ENCODE measurements around the gene CHTOP. TPM values are rescaled to one million over a fixed set of nuclear protein-coding genes. Genes with fewer than 3 reads are reported as not detected.

Gene CHTOP
- total and polyA plus RNA-seq, 2 of the 8 experiments (the other 6 are each of a cell fraction or from before 2014, with no cell fraction given), result 84.6 to 104 TPM

DNA sequence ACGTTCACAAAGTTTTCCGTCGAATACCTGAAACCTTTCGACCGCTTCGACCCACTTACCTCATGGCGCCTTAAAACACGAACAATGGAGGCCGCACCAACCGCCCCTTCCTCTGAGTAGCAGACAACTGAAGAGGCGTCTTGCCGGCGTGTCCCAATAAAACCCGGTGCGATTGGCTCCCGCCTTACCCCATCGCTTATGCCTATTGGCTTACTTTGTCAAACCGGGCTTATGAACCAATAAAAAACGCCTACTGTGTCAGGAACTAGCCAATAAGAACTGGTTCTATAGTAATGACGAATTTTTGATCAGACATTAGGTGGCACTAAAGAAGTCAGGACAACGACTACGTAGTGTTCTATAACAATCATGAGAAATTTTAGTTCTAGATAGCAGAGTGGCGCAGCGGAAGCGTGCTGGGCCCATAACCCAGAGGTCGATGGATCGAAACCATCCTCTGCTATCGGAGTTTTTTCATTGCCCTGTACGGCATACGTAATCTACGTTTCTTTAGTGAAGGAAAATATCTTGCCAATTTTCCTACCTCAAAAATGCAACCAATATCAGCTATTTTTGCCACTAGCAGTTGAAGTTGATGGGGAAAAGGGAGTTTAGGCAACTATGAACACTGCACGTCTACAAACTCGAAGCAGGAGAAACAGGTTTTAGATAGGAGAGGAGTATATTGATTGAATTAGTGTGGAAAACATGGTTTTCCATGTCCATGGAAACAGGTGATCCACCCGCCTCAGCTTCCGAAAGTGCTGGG is 37.2 kb downstream of the CHTOP start, which contains the start of gene ILF2 (continued):
- TF ChIP-seq KDM5A (IDR thresholded peaks at IDR 0.05; ENCODE audit: low read length), result no peak; the same call in 1 of the 2 replicates
- TF ChIP-seq JUN (IDR thresholded peaks at IDR 0.05; ENCODE audit: low read depth, low read length), result no peak
